ENCODE results near the gene RAB20.

DNA sequence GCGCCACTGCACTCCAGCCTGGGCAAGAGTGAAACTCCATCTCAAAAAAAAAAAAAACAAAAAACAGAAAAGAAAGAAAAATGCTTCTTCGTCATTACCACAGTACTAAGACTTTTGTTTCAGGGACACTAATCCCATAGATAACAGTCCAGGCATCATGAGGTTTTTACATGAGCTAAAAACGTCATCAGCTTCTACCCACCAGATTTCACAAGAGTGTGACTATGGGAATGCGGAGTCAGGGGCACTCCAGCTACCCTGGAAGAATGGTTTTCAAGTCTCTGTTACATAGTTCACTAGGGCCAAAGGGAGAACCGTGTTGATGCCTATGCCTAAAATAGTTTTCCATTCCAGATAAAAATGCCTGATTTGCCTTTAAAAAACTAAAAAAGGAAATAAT lies 33.2 kb downstream of the RAB20 start:
- no peak for TF ChIP-seq EZH2phosphoT487 (IDR thresholded peaks at IDR 0.05; ENCODE audit: low read depth, severe bottlenecking, unreplicated experiment)
- TF ChIP-seq CTCF (IDR thresholded peaks at IDR 0.05; ENCODE audit: poor library complexity) = no peak
- TF ChIP-seq EZH2 (IDR thresholded peaks at IDR 0.05; ENCODE audit: borderline replicate concordance) = no peak

All from hepatocyte (in vitro differentiated cells).